NOMO-1 treated with DMSO at 0.1 percent for 48 hours (cell line): ENCODE data around the gene CIPC.

Experiments
- DNase-seq: peaks from one replicate; lab custom pipeline; 2025; ENCODE audit not compliant: unreplicated experiment; lab: John Stamatoyannopoulos, UW

Gene CIPC

DNA sequence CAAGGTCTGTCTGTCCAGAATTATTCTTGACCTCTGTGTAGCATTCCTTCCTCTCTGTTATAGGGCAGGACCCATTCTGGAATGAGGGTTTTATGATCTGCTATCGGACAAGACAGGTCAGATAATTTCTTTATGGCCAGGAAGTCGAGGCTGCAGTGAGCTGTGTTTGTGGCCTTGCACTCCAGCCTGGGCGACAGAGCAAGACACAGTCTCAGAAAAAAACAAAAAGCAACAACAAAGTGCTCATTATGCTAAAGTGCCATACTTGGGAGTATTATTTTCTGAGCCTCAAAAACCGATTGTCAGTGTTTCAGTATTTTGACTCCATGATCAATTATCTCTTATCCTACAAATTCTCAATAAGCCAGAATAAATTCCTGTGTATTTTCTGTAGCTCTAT, 4.1 kb downstream of the CIPC start:
- no peak for DNase-seq

DNA sequence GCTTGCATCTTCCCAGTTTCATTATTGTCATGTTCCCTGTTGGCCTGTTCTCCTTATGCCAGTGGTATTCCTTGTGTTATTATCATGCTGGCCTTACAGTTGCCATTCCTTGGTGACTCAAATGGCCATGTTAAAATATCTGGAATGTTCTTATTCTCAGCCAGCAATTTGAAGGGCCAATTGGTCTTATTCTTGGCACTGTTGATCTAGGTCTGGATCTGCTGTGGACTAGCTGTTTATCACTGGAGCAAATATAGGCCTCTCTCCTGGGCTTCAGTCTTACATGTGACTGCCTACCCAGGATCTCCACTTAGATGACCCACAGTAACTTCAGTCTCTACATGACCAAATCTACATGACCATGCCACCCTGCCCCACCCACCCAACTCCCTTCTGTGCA, 5.4 kb downstream of the CIPC start:
- DNase-seq, result no peak

DNA sequence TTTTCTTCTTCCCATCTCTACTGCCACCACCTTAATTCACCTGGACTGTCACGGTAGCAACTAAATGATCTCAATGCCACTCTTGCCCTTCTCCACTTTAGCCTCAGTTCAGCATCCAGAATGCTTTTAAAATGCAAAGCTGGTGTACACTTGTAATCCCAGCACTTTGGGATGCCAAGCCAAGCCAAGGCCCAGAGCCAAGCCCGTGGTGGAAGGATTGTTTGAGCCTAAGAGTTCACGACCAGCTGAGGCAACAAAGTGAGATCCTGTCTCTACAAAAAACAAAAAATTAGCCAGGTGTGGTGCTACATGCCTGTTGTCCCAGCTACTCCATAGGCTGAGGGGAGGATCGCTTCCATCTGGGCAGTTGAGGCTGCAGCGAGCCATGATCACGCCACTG, 5.9 kb downstream of the CIPC start:
- no peak for DNase-seq

DNA sequence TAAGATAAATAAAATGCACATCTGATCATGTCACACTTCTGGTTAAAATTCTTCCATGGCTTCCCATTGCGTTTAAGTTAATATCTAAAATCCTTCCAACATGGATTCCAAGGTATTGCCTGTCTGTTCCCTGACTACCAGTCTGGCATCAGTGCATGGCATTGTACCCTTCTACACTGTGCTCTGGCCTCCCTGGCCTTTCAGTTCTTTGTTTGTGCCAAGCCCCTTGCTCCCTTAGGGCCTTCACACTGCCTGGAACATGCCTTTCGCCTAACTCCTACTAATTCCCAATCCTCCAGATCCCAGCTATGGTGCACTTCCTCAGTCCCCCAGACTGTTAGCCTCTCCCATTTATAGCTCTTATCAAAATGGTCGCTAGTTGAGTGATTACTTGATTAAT, 6.3 kb downstream of the CIPC start:
- no peak for DNase-seq

DNA sequence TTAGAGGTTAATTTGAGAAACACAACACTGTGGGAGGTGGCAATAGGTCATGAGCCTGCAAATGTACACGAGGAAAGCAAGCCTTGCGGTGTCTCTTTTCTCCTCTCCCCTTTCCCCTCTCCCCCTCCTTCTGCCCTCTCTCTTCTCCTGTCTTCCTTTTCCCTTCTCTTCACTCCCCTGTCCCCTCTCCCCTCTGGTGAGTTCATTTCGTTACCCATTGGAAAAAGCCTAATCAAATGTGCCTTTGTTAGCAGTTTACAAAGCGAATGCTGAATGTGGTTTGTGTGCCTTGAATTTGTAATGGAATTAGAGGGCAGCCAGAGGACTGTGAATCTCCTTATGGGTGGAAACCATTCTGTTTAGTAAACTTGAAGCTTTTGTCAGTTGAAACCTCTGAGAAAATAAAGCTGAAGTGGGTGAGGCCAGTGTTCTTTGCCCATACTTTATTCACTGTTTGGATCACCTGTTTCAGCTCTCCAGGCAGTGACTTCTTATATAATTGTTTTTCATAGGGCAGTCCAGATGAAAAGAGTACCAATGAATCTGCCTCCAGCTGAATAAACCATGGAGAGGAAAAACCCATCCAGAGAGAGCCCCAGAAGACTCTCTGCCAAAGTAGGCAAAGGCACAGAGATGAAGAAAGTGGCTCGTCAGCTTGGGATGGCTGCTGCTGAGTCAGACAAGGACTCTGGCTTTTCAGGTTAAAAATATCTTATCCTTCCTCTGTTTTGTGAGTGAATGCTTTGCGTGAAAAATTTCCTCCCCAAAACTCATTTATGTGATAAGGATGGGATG, 7.3 kb downstream of the CIPC start:
- no peak for DNase-seq

DNA sequence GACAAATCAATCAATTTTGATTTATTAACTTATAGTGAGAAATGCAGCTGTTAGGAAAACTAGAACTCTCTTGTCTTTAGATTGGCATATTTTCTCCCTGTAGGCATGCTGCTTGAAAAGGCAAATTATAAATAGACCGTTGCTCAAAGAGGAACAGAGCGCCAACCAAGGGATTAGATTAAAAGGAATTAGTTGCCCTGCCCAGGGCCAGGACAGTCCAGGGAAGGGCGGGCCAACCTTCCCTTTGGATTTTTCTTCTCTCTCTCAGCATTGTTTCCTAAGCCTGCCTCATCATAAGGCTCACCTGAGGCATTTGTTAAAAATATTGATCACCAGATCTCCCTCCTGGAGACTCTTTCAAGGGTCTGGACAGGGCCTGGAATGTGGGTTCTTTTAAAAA, 8.6 kb downstream of the CIPC start:
- DNase-seq, result no peak

DNA sequence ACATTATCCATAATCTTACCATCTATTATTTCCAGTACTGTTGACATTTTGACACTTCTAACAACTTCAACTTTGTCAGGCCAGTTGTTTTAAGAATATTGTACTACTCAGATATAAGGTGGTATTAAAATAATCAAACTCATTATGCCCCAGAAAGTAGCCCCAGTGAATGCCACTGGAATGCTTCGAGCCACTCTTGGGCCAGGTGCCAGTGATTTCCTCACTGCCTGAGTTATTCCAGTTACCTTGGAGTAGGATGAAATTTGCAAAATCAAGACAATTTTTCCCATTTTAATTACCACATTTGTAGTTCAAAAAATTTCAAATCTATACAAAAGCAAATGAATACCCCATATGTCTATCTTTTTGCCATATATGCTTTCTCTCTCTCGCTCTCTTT, 9.2 kb downstream of the CIPC start:
- DNase-seq, result no peak

DNA sequence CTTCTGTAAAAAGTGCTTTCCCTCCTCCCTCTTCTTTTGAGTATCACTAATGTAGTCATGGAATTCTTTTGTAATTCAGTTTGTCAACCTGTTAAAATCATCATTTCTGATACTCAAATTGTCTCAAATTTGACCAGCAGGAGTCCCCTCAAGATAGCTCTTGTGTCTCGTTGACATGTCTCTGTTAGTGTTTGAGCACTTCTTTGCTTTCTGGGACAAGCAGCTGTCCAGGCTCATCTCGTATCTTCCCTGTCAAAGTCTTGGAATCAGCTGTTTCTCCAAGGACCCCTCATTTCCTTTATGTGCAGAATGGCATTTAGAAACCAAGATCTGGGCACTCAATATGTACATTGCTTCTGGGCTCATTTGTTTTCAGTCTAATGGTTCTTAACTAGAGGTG, 10.7 kb downstream of the CIPC start:
- no peak for DNase-seq

DNA sequence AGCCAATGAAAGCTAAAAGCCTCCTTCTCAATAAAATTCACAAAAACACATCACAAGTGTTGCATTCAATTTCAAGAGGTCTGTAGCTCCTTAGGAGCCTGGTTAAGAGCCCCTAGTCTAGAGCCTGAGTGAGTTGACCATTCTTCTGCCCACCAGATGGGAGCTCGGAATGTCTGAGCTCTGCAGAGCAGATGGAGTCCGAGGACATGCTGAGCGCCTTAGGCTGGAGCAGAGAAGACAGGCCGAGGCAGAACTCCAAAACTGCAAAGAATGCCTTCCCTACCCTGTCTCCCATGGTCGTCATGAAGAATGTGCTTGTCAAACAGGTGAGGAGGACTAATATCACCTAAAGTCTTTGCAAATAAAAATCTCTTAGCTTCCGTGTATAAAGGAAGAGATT, 11.6 kb downstream of the CIPC start:
- DNase-seq, result no peak

DNA sequence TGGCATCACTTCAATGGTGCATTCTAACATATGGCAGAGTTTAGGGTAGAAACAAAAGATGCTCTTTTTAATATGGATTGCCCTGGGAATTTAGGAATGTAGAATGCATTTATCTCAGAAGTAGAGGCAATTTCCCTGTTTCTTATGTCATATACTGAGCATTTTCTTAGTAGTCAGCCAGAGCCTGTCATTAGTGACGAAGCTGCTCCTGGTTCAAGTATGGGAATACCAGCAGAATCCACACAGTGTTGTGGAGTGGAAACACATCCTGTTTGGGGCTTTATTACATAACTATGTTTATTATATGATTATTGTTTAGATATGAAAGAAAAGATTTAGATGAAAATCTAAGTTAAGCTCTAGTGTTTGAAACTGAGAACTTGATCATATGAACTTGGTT, 12.2 kb downstream of the CIPC start:
- DNase-seq, result no peak

DNA sequence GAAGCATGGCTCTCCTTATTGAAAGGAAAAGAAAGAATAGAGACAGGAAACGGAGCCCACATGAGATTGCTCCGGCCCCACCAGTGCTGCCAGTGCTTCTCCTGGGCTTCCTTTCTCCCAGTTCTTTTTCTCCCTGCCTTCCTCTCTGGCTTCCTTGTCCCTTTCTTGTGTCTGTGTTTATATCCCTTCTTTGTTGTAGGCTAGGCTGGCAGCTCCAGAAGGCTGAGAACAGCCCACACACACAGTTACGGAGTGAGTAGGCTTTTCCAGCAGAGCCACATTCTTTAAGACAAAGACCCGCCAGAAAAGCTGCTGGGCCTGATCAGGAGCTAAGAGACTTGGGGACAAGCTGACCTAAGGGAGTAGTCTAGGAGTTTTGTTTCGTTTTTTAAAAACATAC, 13.0 kb downstream of the CIPC start:
- DNase-seq, result no peak

DNA sequence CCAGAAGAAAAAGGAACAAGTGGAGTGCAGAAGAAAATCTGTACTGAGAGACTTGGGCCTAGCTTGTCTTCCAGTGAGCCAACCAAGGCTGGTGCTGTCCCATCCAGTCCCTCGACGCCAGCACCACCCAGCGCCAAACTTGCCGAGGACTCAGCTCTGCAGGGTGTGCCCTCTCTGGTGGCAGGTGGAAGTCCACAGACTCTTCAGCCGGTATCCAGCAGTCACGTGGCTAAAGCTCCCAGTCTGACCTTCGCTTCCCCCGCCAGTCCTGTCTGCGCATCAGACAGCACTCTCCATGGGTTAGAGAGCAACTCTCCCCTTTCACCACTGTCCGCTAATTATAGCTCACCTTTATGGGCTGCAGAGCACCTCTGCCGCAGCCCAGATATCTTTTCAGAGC, 15.6 kb downstream of the CIPC start:
- DNase-seq, result no peak

DNA sequence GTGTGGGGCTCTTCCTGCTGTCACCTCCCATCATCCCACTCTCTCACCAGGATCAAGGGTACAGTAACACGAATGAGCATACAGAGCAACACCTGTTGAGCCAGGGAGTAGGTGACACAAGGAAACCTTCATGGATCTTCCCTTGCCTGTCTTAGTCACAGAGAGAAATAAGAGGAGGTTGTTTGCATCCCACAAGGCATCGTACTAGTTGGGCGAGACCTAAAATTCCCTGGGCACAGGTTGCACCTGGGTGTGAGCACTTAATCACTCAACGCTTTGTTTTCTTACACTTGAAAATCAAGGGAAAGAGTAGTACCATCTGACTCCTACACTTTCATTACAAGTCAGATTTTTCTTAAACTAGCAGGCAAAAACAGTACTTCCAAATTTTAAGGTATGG, 16.6 kb downstream of the CIPC start:
- no peak for DNase-seq

DNA sequence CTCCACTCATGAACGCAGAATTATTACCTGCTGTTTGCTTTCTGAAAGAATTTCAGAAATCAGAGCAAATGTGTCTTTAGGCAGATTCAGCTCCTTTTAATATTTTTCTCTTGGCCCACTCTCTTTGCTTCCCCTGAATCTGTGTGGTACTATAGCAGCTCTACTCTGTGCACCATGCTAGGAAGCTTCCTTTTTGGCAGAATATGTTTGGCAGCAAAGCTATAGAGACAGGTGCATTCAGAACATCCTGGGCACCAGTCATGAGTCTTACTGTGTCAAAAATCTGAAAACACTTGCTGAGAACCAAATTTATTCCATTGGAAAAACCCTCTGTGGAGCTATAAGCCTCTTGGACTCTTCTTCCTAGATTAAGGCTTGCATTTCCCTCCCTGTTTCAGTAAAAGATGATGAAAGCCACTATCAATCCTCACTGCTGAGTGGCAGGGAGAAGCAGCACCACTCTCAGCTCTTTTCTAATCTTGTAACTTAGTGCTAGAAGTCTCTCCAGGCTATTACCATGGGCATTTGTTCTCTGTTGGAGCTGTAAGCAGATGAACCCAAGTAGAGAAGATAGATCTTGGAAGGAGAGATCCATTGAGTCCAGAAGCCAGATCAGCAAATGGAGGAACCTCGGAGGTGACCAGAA, 18.2 kb downstream of the CIPC start:
- no peak for DNase-seq

DNA sequence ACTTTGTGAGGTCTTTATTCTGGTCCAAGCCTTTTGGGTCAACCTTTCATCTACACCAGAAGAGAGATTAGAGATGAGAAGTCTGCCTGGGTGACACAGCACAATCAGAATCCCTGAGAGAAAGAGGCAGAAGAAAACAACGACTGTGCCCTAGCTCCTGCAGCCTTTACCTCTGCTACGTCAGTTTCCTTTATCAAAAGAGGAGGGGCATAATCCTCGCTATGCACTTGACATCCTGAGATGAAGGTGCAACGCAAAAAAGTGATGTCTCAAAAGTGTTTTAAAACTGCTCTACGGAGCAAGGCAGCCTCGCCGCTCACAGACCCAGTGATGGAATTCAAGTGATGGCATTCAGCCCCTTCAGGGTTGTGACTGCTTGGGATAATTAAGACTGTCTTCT, 21.8 kb downstream of the CIPC start:
- DNase-seq, result no peak

DNA sequence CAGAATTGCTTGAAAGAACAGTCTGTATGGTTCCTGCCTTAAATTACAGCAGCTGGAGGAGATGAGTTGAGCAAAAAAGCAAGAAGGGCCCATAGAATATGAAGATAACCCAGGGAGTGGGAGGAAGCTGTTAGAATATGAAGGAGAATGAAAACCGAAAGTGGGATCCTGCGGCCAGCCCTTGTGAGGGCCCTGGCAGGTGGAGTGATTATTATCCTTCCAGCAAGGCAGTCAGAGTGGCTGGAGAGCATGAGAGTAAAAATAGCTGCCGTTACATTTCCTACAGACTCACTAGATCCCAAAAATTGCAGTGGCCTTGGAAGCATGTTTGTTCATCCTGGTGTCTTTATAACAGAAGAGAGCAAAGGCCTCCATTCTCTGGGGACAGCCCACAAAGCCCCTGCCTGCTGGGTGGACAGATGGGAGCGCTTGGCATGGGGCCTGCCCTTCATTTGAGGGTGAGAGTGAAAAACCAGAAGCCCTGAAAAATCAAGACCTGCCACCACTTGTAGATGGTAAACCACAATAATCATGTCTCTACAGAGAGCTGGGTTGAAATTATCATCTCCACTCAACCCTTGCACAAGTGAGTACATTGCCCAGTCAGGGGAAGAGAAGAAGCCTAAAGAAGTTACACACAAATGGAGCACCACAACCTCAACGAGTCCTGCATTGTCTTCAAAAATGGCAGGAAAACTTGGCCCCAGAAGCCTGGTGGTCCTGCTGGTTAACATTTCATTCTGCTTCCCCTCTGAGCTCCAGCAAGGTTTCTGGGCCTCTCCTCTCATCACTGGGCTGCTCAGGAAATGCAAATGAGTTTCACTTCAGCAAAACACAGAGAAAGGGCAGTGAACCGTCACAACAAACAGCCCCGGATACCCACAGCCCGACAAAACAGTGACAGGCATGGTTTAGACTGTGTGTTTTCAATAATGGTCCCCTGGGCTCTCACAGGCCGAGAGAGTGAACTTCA, 23.0 kb downstream of the CIPC start:
- peak; percentile 85 for DNase-seq

DNA sequence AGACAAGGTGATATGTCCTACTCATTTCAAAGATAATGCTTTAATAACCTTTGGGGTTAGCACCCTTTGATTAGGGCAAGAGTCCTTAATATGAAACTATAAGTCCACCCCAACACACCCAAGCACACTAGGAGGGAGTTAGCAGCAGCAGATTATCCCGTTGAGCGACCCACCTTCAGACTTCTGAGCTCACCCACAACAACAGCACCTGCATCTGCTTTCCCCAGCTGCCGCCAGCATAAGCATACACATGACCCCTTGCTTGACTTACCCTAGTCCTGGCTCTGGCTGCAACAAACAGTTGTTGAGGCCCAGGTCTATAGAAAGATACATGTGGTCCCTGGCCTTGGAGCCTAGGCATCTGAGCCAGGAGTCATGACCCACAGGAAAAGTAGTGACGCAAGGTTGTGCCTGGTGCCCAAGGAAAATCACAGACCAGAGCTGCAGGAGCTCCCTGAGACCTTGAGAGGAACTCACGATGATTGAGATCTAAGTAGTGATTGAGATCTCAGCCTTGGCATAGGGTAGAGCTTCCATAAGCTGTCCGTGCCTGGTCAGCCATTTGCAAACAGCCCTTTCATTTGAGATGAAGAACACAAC, 24.6 kb downstream of the CIPC start:
- no peak for DNase-seq

DNA sequence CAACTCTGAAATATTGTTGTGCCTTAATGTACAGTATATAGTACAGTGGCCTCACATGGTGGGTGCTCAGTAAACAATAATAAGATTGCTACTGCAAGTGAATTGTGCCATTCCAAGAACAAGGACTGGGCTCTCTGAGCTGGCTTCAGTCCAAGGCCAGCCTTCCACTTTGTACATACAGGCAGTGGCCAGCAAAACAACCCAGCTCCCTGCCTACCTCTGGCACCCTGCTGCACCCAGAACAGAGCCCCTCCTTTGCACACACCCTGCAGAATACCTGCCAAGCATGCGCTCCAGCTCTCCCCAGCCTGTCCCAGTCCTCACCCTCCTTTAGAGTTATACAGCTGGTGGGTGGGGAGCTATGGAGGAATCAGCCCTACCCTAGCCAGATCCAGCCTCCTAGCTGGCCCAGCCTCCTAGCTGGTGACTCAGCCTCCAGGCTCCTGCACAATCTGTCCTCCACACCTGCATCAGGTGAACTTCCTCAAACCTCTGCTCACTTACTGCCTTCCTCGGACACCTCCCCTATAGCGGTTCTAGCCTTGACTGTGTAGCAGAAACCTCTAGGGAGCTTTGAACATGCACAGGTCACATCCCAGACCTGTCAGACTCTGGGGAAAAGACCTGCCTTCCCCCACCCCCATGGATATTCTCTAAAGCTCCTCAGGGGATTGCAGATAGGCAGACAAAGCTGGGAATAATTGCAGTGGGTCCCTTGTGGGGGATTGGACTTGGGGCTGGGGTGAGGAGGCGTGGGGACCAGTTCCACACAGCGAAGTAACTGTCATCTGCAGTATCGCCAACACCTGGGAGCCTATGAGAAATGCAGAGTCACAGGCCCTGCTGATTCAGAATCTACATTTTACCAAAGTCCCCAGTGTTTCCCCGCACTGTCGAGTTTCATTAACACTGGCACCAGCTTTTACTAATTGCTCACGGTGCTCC, 25.6 kb downstream of the CIPC start:
- no peak for DNase-seq

DNA sequence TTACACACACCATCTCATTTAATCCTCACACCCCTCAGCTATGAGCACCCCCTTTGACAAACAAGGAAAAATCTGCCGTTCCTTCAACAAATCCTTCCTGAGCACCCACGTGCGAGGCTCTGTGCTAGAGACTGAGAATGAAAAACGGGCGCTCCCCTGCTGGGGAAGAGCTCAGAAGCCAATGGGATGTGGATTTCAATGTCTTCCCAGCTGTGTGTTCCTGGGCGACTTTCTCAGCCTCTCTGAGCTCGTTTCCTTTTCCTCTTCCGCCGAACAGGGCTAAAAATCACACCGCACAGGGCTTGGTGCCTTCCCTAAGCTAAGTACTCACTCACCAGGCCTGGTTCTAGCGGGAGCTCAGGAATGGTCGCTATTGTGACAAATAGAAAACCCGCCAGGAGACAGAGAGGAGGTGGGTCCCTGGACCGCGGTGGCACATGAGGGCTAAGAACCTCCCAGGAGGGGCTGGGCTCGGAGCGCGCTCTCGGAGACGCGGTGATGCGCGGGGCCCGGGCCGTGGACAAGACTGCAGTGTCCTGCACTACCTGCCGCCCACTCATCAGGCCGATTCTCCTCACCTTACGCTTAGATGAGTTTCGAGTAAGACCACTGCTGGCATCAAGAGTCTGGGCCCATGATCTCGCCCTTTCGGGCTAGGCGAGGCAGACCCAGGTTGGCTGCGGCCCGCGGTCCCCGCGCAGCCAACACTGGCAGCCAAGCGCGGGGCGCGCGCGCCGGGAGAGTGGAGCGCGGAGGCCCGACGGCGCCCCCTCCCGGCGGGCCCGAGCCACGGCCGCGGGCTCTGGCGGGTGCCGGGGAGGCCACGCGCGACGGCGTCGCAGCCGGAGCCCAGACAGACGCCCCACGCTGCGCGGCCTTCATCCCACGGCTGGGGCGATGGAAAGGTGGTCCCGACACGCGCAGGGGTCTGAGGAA, 26.6 kb downstream of the CIPC start:
- peak; percentile 21 for DNase-seq
